ENCODE results near the gene TMCC1. TPM values are rescaled to one million over a fixed set of nuclear protein-coding genes. Genes with fewer than 3 reads are reported as not detected.

The TMCC1 gene
- total and polyA plus RNA-seq, 2 donors (not counting 3 experiments of a cell fraction or from before 2014, with no cell fraction given): 17.4 to 38.4 TPM

GRCh38 chr3:129897026-129897425 is 3.5 kb upstream of the TMCC1 start:
- H3K27me3 ChIP-seq (ENCODE audit: control insufficient read depth in 2 of 2, insufficient read depth in 2 of 2, low read length in 2 of 2): no peaks in the 10 kb centered on the region
- peaks cover 13% of the 10 kb centered on the region for H3K4me1 ChIP-seq (ENCODE audit: control insufficient read depth, extremely low read depth, insufficient read depth, low read length)
- H4K20me1 ChIP-seq (replicated peaks; ENCODE audit: control insufficient read depth, extremely low read depth, insufficient read depth, low read length): no peaks in the 10 kb centered on the region
- no peak overlapping the region for H3K27ac ChIP-seq (ENCODE audit: insufficient read depth, low read depth, low read length)
- no peak overlapping the region for H2AFZ ChIP-seq (ENCODE audit: low read depth, low read length)
- dilution Hi-C loops (cut with MboI; ENCODE audit: extremely low pct_ligation_motif_present, low sequenced_read_pairs) (no loop called here), intact Hi-C loops (cut with micrococcal nuclease) (no loop called here)
- POLR2A ChIA-PET: no interaction called here
- TF ChIP-seq MAX (IDR thresholded peaks at IDR 0.05; ENCODE audit: insufficient read depth, insufficient read length) (no peak), CTCF (IDR thresholded peaks at IDR 0.05; ENCODE audit: extremely low read depth in 1 of 2, insufficient read depth in 1 of 2, low read depth in 1 of 2, low read length in 2 of 2) (no peak), MYC (IDR thresholded peaks at IDR 0.05; ENCODE audit: low read depth, low read length) (no peak), GATA2 (IDR thresholded peaks at IDR 0.05; ENCODE audit: insufficient read depth, insufficient read length, low read depth, low read length) (no peak), EZH2 (IDR thresholded peaks at IDR 0.05; ENCODE audit: borderline replicate concordance, low read depth, low read length, severe bottlenecking) (no peak), POLR2A (IDR thresholded peaks at IDR 0.05; ENCODE audit: low read depth, low read length) (no peak), JUN (IDR thresholded peaks at IDR 0.05; ENCODE audit: borderline replicate concordance, insufficient read depth, insufficient read length, low read depth) (no peak), FOS (IDR thresholded peaks at IDR 0.05; ENCODE audit: borderline replicate concordance, insufficient read depth, low read length) (no peak), POLR2AphosphoS5 (IDR thresholded peaks at IDR 0.05; ENCODE audit: insufficient read depth, low read depth, low read length) (no peak)
- H3K9ac ChIP-seq (replicated peaks; ENCODE audit: extremely low read depth, insufficient read depth, low read length): no peak overlapping the region
- no peaks in the 10 kb centered on the region for H3K9me3 ChIP-seq (replicated peaks; ENCODE audit: control insufficient read depth, insufficient read depth, low read length)
- BruUV-seq (replicated peaks): no TSS peak
- H3K9me1 ChIP-seq (replicated peaks; ENCODE audit: control insufficient read depth, extremely low read depth, insufficient read depth, low read length): no peaks in the 10 kb centered on the region
- peaks cover 13% of the 10 kb centered on the region for H3K79me2 ChIP-seq (ENCODE audit: control insufficient read depth, insufficient read depth, low read length)
- H3K4me2 ChIP-seq (ENCODE audit: insufficient read depth, low read length): no peak overlapping the region
- FAIRE-seq (no peak), DNase-seq (ENCODE audit: low read depth, low spot score) (no peak)
- H3K36me3 ChIP-seq (ENCODE audit: control insufficient read depth in 2 of 2, extremely low read depth in 1 of 2, insufficient read depth in 2 of 2, low read length in 2 of 2): no peaks in the 10 kb centered on the region
- CTCF ChIA-PET: no interaction called here
- no peak overlapping the region for H3K4me3 ChIP-seq (replicated peaks in 1 of 3; ENCODE audit: insufficient read depth in 1 of 3, low read depth in 1 of 3, low read length in 3 of 3)
